ENCODE measurements around the gene LRMDA.

- TF ChIP-seq POLR2A (IDR thresholded peaks at IDR 0.05) = no peak
- TF ChIP-seq CTCF (IDR thresholded peaks at IDR 0.05) = no peak
These were observed 426.5 kb downstream of the LRMDA start for GRCh38 chr10:75857896-75858295.

Data from adrenal gland (tissue), 5 donors.